SK-N-SH (cell line): ENCODE data around the gene PRKCH.

Experiments
- CHD2 ChIP-seq: fragments of 150-350 bp; IDR thresholded peaks from 2 replicates; pipeline ENCODE4 v1.6.1; 2018; ENCODE audit warnings: low read length; ENCODE audit not compliant: partially characterized antibody
- CTCF ChIP-seq: fragments of 200-600 bp; sonication (generic); IDR thresholded peaks from 2 replicates; pipeline ENCODE4 v1.6.1; 2017; ENCODE audit warnings: antibody characterized with exemption, mild to moderate bottlenecking, moderate library complexity
- EP300 ChIP-seq, 2 experiments: IDR thresholded peaks; 2 replicates each; pipeline versions ENCODE4 v1.4.0 to v1.6.1; 2012; ENCODE audit warnings: borderline replicate concordance in 1 of 2, low read depth in 1 of 2, low read length in 1 of 2
- GABPA ChIP-seq: IDR thresholded peaks from 2 replicates; pipeline ENCODE4 v1.4.0; 2012; ENCODE audit warnings: low read depth, mild to moderate bottlenecking
- IRF3 ChIP-seq: fragments of 150-350 bp; IDR thresholded peaks from 2 replicates; pipeline ENCODE4 v1.6.1; 2016; ENCODE audit warnings: mild to moderate bottlenecking, low read depth, low read length
- MAX ChIP-seq: IDR thresholded peaks from 2 replicates; pipeline ENCODE4 v1.4.0; 2012; ENCODE audit warnings: low read depth
- MEF2A ChIP-seq: IDR thresholded peaks from 2 replicates; pipeline ENCODE4 v1.4.0; 2012; ENCODE audit warnings: low read depth, borderline replicate concordance
- NFIC ChIP-seq: IDR thresholded peaks from 2 replicates; pipeline ENCODE4 v1.4.0; 2012; ENCODE audit warnings: borderline replicate concordance
- NRF1 ChIP-seq: IDR thresholded peaks from 2 replicates; pipeline ENCODE4 v1.6.1; 2012; ENCODE audit warnings: low read depth, mild to moderate bottlenecking, low read length
- POLR2AphosphoS5 ChIP-seq: IDR thresholded peaks from 2 replicates; pipeline ENCODE4 v1.6.1; 2012; ENCODE audit warnings: low read depth, low read length
- SIN3A ChIP-seq: IDR thresholded peaks from 2 replicates; pipeline ENCODE4 v1.6.1; 2012; ENCODE audit warnings: low read depth, mild to moderate bottlenecking, low read length, moderate library complexity, borderline replicate concordance
- TCF12 ChIP-seq: IDR thresholded peaks from 2 replicates; pipeline ENCODE4 v1.4.0; 2012
- USF2 ChIP-seq: fragments of 150-350 bp; IDR thresholded peaks from 2 replicates; pipeline ENCODE4 v1.6.1; 2017; ENCODE audit warnings: antibody characterized with exemption, low read length, low read depth, borderline replicate concordance
- YY1 ChIP-seq: IDR thresholded peaks from 2 replicates; pipeline ENCODE4 v1.4.0; 2012; ENCODE audit warnings: low read depth, mild to moderate bottlenecking

DNA sequence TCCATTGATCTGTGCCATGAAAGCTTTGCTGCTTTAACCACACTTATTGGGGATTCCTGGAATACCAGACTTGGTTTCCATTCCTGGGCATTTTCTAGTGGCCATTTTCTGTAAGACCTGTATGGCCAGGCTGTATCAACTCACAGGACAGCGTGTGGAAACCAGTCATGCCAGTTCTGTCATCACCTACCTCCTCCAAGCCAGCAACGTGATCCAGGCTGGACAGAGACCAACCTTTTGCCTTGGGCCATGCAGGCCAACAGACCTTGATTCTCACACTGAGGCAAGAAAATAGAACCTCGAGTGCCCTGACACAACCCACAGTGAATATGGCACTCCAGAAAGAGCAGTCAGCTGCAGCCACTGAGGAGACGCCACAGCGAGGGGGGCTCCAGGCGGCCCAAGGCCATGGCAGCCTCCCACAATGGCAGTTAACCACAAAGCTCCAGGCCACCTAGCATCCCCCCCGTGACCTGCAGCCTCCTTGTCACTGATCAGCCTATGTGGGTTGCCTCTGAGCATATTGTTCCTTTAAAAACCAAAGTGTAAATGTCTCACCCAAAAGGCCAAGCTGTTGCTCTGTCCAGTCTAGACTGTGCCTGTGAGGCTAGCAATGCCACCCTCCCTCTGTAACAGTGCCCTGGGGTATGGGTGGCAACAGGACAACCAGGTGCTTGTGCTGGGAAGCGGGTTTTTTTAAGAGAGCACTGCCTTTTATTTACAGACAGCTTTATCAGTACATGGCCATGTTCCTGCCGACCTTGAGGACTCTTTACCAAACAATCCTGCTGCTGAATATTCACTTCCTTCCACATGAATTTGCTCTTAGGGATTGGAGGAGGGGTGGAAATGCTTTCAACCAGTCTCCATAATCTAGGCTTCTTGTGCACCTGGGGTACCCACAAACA is 205.3 kb downstream of the PRKCH start:
- TF ChIP-seq CTCF (no peak), MEF2A (no peak), USF2 (no peak), TCF12 (no peak), NFIC (no peak), MAX (no peak), IRF3 (no peak), SIN3A (no peak), YY1 (no peak), GABPA (no peak), EP300 (IDR thresholded peaks at IDR 0.05; ENCODE audit: borderline replicate concordance in 1 of 2, low read depth in 1 of 2, low read length in 1 of 2) (no peak), CHD2 (no peak), POLR2AphosphoS5 (no peak), NRF1 (no peak)
